ENCODE results near the gene ZGLP1. TPM values are rescaled to one million over a fixed set of nuclear protein-coding genes. Genes with fewer than 3 reads are reported as not detected.
"Not testable (repeated sequence)": the region's sequence is repeated elsewhere in the genome, so short reads cannot be mapped to it uniquely, and the experiment has no call there.

The ZGLP1 gene
- total RNA-seq, 4 donors from 2014 or later = 0.58 to 1.2 (median 1.2) TPM

DNA sequence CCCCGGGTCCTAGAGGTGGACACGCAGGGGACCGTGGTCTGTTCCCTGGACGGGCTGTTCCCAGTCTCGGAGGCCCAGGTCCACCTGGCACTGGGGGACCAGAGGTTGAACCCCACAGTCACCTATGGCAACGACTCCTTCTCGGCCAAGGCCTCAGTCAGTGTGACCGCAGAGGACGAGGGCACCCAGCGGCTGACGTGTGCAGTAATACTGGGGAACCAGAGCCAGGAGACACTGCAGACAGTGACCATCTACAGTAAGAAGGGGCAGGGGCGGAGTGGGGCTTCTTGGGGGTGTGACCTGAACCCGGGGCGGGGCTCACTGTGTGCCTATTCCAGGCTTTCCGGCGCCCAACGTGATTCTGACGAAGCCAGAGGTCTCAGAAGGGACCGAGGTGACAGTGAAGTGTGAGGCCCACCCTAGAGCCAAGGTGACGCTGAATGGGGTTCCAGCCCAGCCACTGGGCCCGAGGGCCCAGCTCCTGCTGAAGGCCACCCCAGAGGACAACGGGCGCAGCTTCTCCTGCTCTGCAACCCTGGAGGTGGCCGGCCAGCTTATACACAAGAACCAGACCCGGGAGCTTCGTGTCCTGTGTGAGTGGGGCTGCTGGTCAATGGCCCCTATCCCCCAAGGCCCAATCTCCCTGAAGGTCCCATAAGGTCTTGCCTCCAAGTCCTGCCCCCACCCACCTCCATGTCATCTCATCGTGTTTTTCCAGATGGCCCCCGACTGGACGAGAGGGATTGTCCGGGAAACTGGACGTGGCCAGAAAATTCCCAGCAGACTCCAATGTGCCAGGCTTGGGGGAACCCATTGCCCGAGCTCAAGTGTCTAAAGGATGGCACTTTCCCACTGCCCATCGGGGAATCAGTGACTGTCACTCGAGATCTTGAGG is 25.3 kb downstream of the ZGLP1 start:
- Histone ChIP-seq H3K4me3 (no peak overlapping the region), H3K36me3 (peaks cover 7 to 39% (median 29%) of the 10 kb centered on the region in 4 donors), H3K4me1 (peaks cover 28 to 38% (median 34%) of the 10 kb centered on the region in 4 donors), H3K27me3 (peaks cover 0 to 60% (median 25%) of the 10 kb centered on the region in 4 donors), H3K9me3 (no peaks in the 10 kb centered on the region), H3K27ac (replicated peaks in 1 of 4) (no peak overlapping the region)
- TF ChIP-seq POLR2A (IDR thresholded peaks at IDR 0.05; ENCODE audit: low read depth) (no peak), EP300 (IDR thresholded peaks at IDR 0.05) (no peak), POLR2AphosphoS5 (IDR thresholded peaks at IDR 0.05) (no peak)
- TF ChIP-seq, protein P1, sequence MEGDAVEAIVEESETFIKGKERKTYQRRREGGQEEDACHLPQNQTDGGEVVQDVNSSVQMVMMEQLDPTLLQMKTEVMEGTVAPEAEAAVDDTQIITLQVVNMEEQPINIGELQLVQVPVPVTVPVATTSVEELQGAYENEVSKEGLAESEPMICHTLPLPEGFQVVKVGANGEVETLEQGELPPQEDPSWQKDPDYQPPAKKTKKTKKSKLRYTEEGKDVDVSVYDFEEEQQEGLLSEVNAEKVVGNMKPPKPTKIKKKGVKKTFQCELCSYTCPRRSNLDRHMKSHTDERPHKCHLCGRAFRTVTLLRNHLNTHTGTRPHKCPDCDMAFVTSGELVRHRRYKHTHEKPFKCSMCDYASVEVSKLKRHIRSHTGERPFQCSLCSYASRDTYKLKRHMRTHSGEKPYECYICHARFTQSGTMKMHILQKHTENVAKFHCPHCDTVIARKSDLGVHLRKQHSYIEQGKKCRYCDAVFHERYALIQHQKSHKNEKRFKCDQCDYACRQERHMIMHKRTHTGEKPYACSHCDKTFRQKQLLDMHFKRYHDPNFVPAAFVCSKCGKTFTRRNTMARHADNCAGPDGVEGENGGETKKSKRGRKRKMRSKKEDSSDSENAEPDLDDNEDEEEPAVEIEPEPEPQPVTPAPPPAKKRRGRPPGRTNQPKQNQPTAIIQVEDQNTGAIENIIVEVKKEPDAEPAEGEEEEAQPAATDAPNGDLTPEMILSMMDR (IDR thresholded peaks at IDR 0.05) = no peak
- intact Hi-C loops (cut with DNase I) = no loop called here
- no peak for DNase-seq (ENCODE audit: extremely low spot score)
- WGBS = 93% methylated on average over 31 of the region's 34 CpGs

DNA sequence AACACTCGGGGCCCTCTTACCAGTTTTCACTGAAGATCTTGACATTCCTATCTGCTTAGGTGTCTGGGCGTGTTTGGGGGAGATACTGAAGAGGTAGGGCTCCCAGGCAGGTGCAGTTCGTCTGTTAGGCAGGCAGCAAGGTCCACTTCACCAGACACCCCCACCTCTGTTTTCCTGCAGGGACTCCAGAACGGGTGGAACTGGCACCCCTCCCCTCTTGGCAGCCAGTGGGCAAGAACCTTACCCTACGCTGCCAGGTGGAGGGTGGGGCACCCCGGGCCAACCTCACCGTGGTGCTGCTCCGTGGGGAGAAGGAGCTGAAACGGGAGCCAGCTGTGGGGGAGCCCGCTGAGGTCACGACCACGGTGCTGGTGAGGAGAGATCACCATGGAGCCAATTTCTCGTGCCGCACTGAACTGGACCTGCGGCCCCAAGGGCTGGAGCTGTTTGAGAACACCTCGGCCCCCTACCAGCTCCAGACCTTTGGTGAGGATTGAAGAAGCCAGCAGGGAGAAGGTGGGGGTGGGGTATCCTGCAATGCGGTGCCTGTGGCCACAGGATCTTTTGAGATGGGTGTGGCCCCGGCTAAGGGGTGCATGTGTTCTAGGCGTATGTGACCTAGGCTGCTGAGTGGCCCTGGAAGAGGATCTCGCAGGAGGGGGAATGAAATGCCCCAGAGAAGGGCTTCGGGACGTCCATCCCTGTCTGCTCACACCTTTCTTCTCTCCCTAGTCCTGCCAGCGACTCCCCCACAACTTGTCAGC is 26.1 kb downstream of the ZGLP1 start:
- Histone ChIP-seq H3K9me3 (no peaks in the 10 kb centered on the region), H3K36me3 (peaks cover 11 to 47% (median 29%) of the 10 kb centered on the region in 4 donors), H3K4me1 (peaks cover 20 to 34% (median 25%) of the 10 kb centered on the region in 4 donors), H3K27me3 (peaks cover 0 to 52% (median 17%) of the 10 kb centered on the region in 4 donors), H3K27ac (replicated peaks in 1 of 4) (no peak overlapping the region), H3K4me3 (no peak overlapping the region)
- no peak for TF ChIP-seq EP300 (IDR thresholded peaks at IDR 0.05)
- no peak for TF ChIP-seq POLR2A (IDR thresholded peaks at IDR 0.05; ENCODE audit: low read depth)
- DNase-seq (ENCODE audit: extremely low spot score) = no peak
- intact Hi-C loops (cut with DNase I) = no loop called here
- WGBS = 76% methylated on average over 22 of the region's 23 CpGs

DNA sequence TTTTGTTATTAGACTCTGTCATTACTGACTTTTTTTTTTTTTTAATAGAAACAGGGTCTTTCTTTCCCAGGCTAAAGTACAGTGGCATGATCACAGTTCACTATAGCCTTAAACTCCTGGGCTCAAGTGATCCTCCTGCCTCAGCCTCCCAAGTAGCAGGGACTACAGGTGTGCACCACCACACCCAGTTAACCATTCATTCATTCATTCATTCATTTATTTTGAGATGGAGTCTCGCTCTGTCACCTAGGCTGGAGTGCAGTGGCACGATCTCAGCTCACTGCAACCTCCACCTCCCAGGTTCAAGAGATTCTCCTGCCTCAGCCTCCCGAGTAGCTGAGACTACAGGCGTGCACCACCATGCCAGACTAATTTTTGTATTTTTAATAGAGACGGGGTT is 27.6 kb downstream of the ZGLP1 start:
- Histone ChIP-seq H3K36me3 (peaks cover 13 to 58% (median 32%) of the 10 kb centered on the region in 4 donors), H3K27me3 (peaks cover 0 to 37% (median 3%) of the 10 kb centered on the region in 4 donors), H3K4me1 (peaks cover 5 to 20% (median 13%) of the 10 kb centered on the region in 4 donors)
- H3K27ac ChIP-seq (replicated peaks in 1 of 4); DNase-seq (ENCODE audit: extremely low spot score); intact Hi-C loops (cut with DNase I); H3K9me3 ChIP-seq; H3K4me3 ChIP-seq: not testable (repeated sequence)
- WGBS = 94% methylated on average over 5 of the region's 5 CpGs

DNA sequence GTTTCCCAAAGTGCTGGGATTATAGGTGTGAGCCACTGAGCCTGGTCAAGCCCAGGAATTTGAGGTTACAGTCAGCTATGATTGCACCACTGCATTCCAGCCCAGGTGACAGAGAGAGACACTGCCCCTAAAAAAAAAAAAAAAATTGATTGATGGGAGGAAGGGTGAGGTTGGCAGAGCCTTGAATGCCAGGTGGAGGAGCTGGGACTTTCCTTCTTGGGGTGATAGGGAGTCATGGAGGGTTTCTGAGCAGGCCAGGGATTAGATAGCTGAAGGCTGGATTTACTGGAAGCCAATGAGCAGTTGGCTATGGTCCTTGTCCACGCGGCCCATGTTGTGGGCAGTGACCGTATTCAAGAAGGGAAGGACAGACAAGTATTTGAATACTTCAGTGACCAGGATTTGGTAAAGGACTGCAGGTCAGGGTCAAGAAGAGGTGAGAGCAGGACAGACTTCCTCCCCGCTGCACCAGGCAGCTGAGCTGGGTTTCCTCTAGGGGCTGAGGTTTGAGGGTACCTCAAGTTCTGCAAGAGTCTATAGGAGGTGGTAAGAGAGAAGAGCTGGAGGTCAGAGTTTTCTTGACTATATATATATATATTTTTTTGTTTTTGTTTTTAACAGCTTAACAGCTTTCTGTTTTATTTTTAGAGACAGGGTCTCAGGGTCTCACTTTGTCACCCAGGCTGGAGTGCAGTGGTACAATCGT is 29.7 kb downstream of the ZGLP1 start:
- no peak overlapping the region for H3K4me3 ChIP-seq
- no peaks in the 10 kb centered on the region for H3K9me3 ChIP-seq
- H3K27me3 ChIP-seq = peaks cover 0 to 17% (median 0%) of the 10 kb centered on the region in 4 donors
- no peak overlapping the region for H3K27ac ChIP-seq (replicated peaks in 1 of 4)
- WGBS = 78% methylated on average over 5 of the region's 5 CpGs
- TF ChIP-seq POLR2A (IDR thresholded peaks at IDR 0.05; ENCODE audit: low read depth) (no peak), POLR2AphosphoS5 (IDR thresholded peaks at IDR 0.05) (no peak), EP300 (IDR thresholded peaks at IDR 0.05) (no peak)
- TF ChIP-seq, protein P1 (IDR thresholded peaks at IDR 0.05) = no peak
- H3K4me1 ChIP-seq = peaks cover 0 to 4% (median 0%) of the 10 kb centered on the region in 4 donors
- intact Hi-C loops (cut with DNase I) = no loop called here
- no peak for DNase-seq (ENCODE audit: extremely low spot score)
- H3K36me3 ChIP-seq = peaks cover 13 to 60% (median 30%) of the 10 kb centered on the region in 4 donors

DNA sequence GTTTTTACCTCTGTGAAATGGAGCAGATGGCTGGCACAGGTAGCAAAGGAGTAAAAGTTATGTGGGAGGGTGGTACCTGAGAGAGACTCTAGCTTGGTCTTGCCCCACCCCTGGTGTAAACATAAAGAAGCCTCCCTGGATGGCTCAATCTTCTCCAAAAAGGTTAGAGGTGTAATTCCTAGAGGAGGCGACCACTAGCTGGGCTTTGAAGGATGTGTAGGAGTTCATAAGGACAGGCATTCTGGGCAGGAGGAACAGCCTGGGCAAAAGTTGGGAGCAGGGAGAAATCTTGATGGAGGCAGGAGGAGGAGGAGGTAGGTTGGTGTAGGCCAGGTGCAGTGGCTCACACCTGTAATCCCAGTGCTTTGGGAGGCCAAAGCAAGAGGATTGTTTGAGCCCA is 30.7 kb downstream of the ZGLP1 start:
- WGBS = 100% methylated on average over 1 of the region's 1 CpG
- TF ChIP-seq, protein P1 (IDR thresholded peaks at IDR 0.05) = no peak
- no peak for TF ChIP-seq EP300 (IDR thresholded peaks at IDR 0.05)
- no peak for TF ChIP-seq POLR2A (IDR thresholded peaks at IDR 0.05; ENCODE audit: low read depth)
- TF ChIP-seq POLR2AphosphoS5 (IDR thresholded peaks at IDR 0.05) = no peak

More for the DNA sequence above, 30.7 kb downstream of the ZGLP1 start:
- Histone ChIP-seq H3K9me3 (no peaks in the 10 kb centered on the region), H3K27me3 (peaks cover 0 to 8% (median 0%) of the 10 kb centered on the region in 4 donors), H3K4me3 (no peak overlapping the region), H3K4me1 (peaks cover 0 to 4% (median 0%) of the 10 kb centered on the region in 4 donors), H3K36me3 (peaks cover 6 to 56% (median 24%) of the 10 kb centered on the region in 4 donors), H3K27ac (replicated peaks in 1 of 4) (no peak overlapping the region)
- intact Hi-C loops (cut with DNase I) = no loop called here
- DNase-seq (ENCODE audit: extremely low spot score) = no peak

Measured in esophagus muscularis mucosa (tissue), 4 donors.